Astrocyte of the spinal cord (primary cell): ENCODE data around the gene ATG16L1.

Experiments used
- DNase-seq: peaks from one replicate; pipeline ENCODE4 v3.0.0; 2011; ENCODE audit warnings: low read depth, low spot score
- H3K4me3 ChIP-seq: 2 replicates; pipeline ENCODE4 v1.5.1; 2011; ENCODE audit warnings: low read depth, mild to moderate bottlenecking, low read length, moderate library complexity
- CTCF ChIP-seq: IDR thresholded peaks from 2 replicates; pipeline ENCODE4 v1.5.1; 2012; ENCODE audit warnings: low read depth, mild to moderate bottlenecking, low read length, inconsistent platforms
- in situ Hi-C: cut with HindIII; loops from 2 replicates; pipeline ENCODE4 v1.10.0; 2017; ENCODE audit warnings: low sequenced_read_pairs

ATG16L1 gene

DNA sequence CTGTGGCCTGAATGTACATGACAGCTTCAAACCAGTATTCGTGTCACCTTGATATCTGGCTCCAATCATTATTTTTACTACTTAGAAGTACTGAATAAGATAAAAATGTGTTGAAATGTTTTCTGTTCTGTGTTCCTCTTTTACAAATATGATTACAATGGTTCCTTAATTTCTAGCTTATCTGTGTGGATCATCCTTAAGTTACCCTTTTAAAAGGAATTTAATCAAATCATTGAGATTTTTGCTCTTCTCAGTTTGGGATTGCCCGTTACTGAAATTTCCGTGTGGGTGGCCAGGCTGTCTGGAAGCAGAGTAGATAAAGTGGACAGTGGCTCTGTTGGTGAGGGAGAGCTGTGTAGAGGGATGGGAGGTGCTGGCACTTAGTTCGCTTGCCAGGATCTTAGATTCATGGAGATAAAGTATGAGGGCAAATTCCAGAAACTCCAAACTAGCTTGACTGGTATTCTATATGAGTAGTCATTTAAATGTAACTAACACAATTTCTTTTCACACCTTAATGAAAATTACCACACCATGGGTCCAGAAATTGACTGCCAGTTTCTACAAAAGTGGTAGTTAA, 28.7 kb downstream of the ATG16L1 start:
- in situ Hi-C loops = no loop called here
- no peak for TF ChIP-seq CTCF
- H3K4me3 ChIP-seq = no peak overlapping the region
- DNase-seq = no peak

GRCh38 chr2:233281553-233281952, 30.1 kb downstream of the ATG16L1 start:
- in situ Hi-C loops = no loop called here
- no peak for DNase-seq

DNA sequence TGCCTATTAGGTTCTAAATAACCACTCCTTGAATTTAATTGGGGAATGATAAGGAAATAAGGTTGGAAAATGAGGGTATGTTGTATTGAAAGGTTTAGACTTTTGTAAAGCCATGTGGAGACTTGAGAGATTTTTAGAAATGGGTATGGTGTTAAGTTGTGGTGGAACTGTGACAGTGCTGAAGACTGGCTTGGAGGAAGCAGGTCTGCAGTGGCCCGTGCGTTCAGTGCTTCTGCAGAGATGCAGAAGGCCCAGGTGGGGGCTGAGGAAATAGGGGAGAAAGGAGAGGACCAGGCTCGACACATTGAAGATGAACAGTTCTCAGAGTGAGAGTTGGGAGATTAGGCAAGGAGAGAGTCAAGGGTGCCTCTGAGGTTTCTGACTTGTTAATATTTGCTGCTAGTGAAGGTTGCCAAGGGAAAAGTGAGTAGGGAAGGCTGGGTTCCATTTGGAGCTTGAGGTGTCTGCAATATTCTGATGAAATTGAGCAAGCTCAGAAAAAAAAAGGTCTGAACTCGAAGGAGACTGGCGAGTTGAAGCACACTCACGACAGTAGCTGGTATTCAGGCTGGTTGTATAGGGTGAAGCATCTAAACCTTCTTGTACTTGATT, 30.6 kb downstream of the ATG16L1 start:
- in situ Hi-C loops = no loop called here
- H3K4me3 ChIP-seq = no peak overlapping the region
- no peak for TF ChIP-seq CTCF
- DNase-seq = no peak

More at GRCh38 chr2:233281553-233281952, 30.1 kb downstream of the ATG16L1 start:
- TF ChIP-seq CTCF = no peak
- no peak overlapping the region for H3K4me3 ChIP-seq

- DNase-seq = peak; percentile 38
- TF ChIP-seq CTCF = no peak
- in situ Hi-C loops = no loop called here
- H3K4me3 ChIP-seq = no peak overlapping the region
Observed at GRCh38 chr2:233285921-233286320, 34.4 kb downstream of the ATG16L1 start.

GRCh38 chr2:233287871-233288270, 36.4 kb downstream of the ATG16L1 start:
- no peak for DNase-seq
- in situ Hi-C loops = no loop called here
- TF ChIP-seq CTCF = no peak
- H3K4me3 ChIP-seq = no peak overlapping the region

- no peak overlapping the region for H3K4me3 ChIP-seq
- no peak for DNase-seq
- in situ Hi-C loops = no loop called here
- TF ChIP-seq CTCF = no peak
Observed at GRCh38 chr2:233288663-233289062, 37.2 kb downstream of the ATG16L1 start.
